GM19351 (cell line): ENCODE measurements around the gene FCN1.

Source experiments
- ATAC-seq: cut with Tn5 transposase; IDR thresholded peaks from one replicate; pipeline ENCODE4 v1.9.1; 2021; ENCODE audit warnings: mild to moderate bottlenecking, moderate library complexity; ENCODE audit not compliant: unreplicated experiment

Gene FCN1

DNA sequence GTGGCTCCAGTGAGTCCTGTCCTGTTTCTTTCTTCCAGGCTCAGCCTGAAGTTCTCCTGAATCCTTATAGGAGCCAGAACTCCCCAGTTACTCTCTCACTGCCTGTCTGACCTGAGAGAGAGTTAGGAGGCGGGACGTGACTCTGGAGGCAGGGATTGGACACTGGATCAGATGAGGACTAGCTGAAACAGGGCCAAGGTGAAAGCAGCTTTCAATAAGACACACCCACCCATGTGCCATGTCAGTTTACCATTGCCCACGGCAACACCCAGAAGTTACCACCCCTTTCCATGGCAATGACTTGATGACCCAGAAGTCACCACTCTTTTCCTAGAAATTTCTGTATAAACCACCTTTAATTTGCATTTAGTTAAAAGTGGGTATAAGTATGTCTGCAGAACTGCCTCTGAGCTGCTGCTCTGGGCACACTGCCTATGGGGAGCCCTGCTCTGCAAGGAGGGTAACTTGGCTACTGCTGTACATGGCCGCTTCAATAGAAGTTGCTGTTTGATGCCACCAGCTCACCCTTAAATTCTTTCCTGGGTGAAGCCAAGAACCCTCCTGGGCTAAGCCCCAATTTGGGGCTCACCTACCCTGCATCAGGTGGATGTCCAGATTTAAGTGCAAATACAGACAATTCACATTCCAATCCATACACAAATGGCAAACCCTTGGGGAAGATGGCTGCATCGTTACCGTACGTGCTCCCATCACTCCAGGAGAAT, 23.4 kb downstream of the FCN1 start:
- ATAC-seq: no peak

DNA sequence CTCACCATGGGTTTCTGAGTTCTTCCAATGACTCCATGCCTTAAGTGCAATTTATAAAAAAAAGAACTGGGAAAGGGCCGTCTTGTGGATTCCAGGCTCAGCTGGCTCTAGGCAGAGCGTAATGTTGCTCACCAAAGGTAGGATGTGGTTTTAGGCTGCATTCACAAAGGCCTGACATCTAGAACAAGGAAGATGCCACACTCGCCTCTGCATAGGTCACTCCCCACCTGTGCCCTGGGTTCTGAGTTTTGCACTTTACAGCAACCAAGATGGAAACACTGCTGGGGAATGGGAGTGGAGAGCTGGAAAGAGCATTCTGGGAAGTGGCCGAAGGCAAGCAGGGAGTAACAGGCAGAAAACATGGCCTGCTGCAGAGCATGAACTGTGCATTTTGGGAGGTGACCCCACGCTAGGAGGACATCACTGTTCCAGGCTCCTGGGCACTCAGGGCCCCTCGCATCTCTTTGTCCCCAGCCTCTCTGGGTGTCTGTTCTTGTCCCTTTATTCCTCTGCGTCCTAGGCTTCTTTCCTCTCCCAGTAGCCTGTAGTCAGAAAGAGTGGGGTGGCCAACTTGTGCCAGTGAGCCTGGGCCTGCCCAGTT, 24.8 kb downstream of the FCN1 start:
- ATAC-seq: no peak

DNA sequence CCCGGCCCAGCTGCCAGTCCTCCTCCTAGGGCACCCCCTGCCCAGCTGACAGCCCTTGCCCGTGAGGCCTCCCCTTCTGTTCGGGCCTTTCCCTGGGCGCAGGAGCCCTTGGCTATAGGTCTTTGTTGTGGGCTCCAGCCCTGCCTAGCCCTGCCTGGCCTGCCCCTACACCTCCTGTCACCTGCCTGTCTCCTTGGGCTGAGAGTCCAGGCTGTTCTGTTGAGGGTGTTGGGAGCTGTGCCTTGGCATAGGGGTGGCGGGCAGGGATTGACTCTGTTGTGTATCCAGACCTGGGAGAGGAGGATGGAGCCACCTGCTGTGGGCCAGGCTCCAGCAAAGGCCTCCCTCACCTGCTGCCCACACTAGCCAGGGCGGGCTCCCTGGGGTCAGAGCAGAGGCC, 25.5 kb downstream of the FCN1 start:
- no peak for ATAC-seq

DNA sequence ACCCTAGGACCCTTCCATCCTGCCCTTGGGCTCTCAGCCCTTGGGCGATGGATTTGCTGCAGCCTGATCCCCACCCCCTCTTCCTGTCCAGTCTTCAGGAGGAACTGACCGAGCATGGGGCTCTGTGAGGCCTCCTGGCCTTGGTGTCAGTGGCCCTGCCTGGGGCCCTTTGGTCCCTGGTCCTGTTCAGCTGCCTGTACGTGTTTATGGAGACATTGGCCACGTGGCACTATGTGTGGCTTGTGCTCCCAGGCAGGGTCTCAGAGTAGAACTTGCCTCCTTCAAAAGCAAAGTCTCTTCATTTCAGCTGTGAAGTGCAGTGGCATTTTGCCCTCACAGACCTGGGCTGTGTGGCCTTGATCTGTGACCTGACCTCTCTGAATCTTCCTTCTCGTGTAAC, 26.0 kb downstream of the FCN1 start:
- no peak for ATAC-seq

DNA sequence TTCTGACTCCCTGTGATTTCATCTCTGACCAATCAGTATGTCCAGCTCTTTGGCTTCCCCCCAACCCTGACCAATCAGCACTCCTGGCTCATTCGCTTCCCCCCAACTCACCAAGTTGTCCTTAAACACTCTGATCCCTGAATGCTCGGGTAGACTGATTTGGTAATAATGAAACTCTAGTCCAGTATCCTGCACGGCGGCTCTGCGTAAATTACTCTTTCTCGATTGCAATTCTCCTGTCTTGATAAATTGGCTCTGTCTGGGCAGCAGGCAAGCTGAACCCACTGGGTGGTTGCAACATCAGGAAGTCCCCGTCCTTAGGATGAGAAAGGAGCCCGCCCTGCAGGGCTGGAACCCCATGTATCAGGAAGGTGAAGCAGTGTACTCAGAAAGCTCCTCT, 26.7 kb downstream of the FCN1 start:
- ATAC-seq: no peak

DNA sequence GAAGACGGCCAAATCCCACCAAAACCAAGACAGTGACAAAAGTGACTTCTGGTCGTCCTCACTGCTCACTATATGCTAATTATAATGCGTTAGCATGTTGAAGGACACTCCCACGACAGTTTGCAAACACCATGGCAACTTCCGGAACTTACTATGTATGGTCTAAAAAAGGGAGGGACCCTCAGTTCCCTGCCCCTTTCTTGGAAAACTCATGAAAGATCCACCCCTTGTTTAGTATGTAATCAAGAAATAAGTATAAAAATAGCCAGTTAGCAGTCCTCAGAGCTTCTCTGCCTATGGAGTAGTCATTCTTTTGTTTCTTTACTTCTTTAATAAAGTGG, 27.6 kb downstream of the FCN1 start:
- no peak for ATAC-seq

DNA sequence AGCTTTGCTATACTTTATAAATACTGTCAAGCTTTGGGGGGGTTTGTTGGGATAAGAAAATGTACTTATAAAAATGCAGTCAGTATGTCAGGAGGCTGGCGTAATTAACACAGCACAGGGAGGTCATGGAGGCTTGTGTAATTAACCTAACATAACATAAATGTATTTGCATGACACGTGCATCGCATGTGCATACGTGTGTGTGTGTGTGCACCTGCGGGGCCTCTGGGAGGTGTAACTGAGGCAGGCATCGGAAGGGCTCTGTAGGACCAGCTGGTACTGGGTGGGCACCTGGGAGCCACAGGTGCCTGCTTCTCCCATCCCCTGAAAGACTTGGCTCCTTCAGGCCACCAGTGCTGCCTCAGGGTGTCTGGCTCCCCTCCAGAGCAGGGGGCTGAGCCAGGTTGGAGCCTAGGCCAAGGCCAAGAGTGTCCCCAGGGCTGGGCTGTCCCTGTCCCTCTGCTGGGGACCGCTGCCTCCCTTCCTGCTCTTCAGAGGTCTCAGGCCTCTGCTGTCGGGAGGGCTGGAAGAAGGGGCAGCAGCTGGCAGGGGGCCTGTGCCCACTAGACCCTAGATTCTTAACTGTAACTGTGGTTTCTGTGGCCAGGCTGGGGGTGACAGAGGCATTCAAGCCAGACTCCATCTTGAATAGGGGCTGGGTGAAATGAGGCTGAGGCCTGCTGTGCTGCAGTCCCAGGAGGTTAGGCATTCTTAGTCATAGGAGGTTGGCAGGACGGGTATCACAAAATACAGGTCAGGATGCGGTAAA, 28.1 kb downstream of the FCN1 start:
- no peak for ATAC-seq

DNA sequence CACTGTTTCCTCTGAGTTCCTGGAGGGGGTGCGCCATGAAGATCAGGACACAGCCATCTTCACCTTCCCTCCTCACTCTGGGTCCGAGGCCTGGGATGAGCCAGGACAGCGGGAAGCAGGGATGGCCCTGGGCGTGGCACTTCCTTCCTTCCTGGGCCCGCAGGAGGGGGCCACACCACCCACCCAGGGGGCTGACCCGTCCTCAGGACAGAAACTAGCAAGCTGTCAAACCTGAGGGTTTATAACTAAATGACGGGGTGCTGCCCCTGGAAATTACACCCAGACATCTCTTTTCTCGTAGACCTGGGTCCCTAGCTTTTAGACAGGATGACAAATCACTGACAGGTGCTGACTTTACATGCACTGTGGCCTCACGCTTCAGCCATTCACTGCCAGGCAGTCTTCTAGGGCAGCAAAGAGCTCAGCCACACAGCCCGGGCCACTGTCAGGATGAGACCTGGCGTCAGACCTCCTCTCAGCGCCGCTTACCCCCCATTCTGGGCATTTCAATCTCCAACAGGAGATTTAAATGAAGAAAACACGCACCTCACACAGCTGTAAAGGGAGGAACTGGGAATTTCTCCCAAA, 29.0 kb downstream of the FCN1 start:
- no peak for ATAC-seq

DNA sequence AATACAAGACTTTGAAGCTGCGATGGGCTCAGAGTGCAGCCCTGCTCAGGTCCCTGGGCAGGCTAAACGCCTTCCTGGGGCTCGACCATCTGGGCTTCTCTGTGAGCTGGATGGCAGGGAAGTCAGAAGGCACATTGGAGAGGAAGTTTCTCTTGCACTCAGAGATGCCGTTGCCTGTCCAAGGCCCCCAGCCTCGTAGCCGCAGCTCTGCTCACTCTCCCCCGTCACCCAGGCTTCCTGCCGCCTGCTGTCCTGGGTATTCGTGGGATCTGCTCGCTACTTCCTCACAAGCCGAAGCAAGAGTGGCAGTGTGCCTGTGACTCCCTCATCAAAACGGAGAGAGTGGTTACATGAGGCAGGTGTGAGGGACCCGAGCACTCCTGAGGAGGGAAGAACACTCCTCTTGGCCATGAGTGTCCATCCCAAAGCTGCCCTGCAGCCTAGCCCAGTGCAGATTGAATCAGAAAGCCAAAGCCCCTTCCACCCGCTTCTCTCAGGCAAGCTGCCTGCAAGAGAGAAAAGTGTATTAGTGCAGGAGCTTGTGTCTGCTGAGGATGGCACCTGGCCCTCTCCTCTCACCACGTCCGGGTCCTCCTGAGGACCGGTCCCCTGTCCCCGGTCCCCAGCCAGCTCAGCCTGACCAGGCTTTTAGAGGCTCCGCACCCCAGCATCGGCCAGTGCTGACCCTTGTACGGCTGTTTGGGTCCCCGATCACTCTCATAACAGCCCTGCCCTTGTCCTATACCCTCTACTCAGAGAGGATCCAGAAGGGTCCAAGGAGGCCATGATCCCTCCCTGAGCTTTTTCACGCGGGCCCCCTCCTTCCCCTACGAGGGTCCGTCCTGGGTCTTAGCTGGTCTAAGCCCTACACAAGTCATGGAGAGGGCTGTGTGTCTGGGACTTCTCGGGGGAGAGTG, 29.8 kb downstream of the FCN1 start:
- no peak for ATAC-seq

DNA sequence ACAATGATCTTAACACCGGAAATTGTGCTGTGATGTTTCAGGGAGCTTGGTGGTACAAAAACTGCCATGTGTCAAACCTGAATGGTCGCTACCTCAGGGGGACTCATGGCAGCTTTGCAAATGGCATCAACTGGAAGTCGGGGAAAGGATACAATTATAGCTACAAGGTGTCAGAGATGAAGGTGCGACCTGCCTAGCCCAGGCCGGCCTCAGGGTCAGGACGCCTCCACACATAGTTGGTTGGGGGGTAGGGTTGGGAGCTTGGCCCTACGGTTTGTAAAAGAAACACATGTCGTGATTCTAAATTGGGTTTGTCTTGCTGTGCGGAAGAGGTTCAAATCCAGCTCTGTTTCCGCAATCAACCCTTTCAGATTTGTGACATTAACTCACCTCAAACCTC, 30.5 kb downstream of the FCN1 start:
- no peak for ATAC-seq

DNA sequence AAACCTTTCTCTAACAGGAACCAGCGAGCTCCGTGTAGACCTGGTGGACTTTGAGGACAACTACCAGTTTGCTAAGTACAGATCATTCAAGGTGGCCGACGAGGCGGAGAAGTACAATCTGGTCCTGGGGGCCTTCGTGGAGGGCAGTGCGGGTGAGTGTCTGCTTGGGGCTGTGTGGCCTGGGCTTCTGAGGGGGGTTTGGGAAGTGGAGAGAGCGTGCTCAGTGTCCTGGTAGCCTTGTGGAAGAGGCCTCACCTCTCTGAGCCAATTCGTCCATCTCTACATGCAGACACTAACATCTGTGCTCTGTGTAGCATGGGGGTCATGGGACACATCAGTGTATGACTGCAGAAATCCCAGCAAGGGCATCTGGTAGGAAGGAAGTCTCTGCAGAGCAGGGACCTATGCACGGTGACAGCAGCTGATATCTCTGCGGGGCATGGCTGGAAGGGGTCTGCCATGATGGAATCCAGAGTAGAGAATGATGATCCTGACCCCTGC, 31.2 kb downstream of the FCN1 start:
- no peak for ATAC-seq

DNA sequence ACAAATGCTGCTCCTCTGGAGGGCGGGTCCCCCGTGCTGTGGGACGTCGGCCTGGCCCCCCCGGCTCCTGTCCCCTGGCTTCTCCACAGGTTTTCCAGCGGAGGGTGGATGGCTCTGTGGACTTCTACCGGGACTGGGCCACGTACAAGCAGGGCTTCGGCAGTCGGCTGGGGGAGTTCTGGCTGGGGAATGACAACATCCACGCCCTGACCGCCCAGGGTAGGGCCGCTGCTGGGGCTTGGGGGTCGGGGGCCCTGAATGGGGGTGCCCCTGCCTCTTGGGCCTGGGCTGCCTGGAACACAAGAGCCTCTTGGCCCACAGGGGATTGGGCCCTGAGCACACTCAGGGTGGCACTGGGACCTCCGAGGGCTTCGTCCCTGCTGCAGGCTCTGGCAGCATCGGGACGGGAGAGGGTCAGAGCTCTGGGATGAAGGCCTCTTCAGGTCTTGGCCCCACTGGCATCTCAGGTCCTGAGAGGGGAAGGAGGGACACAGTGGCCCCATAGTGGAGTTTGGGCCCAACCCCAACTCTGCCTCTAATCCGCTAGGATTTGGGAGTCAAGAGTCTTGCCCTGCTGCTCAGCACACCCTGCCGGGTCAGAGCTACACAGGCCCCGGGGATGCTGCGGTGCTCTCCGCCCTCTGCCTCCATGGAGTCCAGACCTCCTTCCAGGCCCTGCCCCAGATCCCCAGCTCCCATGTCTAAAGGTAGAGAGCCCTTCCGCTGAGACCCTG, 31.9 kb downstream of the FCN1 start:
- ATAC-seq: no peak

DNA sequence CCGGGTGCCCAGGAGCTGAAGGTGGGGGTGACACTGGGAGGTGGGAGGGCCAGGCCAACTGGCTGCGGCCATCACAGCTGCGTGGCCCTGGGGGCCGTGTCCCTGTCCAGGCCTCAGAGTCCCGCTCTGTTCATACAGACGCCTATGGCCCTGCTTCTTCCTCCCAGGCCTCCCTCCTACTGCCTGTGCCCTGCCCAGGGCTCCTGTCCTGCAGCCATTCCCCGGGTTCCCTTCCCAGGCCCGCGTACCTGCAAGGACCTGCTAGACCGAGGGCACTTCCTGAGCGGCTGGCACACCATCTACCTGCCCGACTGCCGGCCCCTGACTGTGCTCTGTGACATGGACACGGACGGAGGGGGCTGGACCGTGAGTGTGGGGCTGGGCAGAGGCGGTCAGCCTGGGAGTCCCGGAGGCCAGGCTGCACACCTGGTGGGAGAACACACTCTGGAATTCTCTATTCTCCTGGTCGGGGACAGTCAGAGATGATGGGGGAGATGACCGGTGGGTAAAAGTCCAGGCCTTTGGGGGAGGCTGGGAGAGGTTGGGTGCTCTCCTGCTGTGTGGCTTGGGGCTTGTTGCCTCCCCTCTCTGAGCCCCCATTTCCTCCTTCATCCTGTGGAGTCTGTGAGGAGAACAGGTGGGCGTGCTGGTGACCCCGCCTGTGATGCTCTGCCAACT, 32.6 kb downstream of the FCN1 start:
- no peak for ATAC-seq

DNA sequence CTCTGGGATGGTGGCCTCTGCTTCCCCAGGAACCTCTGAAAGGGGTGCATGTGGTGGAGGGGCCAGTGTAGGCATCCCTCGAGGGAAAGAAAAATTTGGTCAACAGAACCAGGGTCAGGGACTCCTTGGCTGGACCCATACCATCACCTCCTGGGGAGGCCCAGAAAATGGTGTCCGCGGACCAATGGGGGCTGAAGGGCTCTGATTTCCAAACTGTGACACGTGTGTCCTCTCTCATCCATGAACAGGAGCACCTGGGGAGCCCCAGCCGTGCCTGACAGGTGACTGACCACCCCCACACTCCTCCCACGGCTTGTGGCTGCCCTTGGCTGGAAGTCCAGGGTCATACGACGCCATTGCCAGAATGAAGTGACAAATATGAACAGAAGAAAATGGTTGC, 33.2 kb downstream of the FCN1 start:
- ATAC-seq: no peak

DNA sequence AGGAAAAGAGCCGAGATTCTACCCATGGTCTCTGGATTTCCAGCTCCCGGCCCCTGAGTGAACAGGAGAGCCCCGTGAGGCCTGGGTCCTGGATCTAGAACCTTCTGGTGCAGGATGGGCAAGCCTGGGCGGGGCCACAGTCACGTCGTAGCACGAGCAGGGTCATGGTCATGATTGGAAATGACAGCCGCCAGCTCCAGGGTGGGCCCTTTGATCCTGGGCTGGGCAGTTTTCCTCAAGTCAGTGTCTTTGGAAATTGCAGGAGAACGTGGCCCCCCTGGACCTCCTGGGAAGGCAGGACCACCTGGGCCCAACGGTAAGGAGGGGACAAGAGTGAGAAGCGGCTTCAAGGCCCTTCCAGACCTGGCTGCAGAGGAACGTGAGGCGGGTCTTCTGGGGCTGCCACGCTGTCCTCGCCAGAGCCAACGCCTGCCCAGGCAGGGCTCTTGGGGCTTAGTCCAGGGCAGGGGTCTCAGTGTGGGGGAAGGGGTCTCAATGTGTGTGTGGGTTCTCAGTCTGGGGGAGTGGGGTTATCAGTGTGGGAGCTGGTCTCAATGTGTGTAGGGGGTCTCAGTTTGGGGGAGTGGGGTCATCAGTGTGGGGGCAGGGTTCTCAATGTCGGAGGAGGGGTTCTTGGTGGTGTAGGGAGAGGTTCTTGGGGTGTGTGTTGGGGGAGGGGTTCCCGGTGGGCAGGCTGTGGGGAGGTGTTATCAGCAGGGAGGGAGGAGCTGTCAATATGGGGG, 34.5 kb downstream of the FCN1 start:
- no peak for ATAC-seq

DNA sequence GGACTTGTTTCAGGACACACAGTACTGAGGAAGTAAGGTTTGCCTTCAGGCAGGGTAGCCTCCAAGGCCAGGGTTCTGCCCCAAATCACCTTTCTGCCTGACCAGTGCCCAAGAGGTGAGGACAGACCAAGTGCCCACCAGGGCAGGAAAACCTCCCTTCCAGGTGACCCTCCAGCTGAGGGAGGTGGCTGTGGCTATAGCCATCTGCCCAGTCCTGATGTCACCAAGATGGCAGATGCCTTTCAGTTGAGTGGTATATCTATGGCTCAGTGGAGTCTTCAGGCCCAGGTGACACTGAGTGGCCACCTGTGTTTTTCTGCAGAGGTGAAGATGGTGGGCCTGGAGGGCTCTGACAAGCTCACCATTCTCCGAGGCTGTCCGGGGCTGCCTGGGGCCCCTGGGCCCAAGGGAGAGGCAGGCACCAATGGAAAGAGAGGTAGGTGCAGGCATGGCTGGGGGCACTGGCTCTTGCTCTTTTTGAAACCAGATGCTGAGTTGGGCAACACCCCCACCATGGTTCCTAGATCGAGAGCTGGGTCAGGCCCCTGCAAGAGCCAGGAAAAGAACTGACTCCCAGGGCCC, 35.4 kb downstream of the FCN1 start:
- ATAC-seq: no peak

DNA sequence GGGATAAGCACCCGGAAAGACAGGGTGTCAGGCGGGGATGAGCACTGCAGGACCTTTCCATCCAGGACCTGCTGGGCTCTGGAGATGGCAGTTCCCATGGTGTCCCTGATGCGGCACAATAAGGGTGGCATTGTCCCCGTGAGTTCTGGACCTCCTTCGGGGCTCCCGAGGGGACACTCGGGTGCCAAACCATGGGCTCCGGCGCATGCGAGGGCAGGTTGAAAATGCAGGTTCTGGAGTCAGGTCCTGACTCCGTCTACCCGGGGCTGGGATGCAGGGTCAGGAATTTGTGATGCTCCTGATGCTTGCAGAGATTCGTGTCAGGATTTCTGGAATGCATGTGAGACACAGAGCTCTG, 36.4 kb downstream of the FCN1 start:
- ATAC-seq: no peak

DNA sequence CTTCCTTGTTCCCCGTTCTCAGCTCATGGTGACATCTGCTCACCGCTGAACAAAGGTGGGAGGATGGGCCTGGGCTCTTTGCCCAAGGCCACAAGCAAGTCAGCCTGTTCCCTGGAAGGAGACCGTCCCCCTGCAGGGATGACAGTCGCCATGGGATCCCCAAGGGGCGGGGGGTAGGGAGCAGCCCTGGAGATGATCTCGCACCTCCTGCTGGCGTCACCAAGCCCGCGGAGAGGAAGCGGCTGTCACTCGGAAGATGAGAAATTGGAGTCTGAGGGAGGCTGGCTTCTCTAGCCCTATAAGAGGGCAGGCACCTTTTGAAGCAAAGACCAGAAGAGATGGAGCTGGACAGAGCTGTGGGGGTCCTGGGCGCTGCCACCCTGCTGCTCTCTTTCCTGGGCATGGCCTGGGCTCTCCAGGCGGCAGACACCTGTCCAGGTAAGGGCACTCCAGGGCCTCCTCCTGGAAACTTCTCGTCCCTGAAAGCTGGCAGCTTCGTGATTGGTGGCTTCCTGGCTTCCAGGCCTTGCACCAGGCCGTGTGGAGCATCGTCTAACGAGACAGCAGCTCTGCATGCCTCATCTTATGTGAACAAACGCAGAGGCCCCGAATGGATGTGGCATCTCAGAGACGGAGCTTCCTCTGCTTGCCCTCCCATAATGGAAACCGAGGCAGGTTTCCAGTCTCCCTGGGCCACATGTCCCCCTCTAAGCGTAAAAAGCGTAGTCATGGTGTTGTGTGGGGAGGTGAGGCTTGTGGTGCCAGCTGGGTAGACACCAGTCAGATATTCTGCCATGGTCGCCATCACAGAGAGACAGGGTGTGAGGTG, 37.0 kb downstream of the FCN1 start, which contains the start of gene FCN2:
TSS of gene FCN2 (plus strand) at position 327 of the 829 bp plus-strand sequence. CDS start at position 339, 12 bp downstream.
- no peak for ATAC-seq
